GM19438 (cell line): ENCODE measurements around the gene PRKCH.

Experiments used
- ATAC-seq: cut with Tn5 transposase; IDR thresholded peaks from one replicate; pipeline ENCODE4 v1.9.1; 2021; ENCODE audit warnings: low read depth; ENCODE audit not compliant: unreplicated experiment

PRKCH gene

DNA sequence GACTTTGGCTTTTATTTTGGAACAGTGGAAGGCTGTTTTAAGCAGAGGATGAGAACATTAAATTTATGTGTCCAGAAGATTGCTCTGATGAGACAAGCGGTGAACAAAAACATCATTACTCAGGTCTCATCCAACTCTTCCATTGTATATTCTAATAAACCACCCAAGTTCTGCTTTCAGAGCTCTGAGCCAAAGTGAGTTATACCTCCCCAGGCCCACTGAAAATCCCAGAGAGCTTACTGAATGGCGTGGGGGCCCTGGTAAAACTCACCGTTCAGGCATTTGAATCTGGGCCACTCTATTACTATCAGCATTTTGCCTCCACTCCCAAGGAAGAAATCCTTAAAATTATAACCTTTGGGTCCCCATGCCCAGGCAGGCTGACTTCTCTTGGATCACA is 251.9 kb downstream of the PRKCH start:
- no peak for ATAC-seq

DNA sequence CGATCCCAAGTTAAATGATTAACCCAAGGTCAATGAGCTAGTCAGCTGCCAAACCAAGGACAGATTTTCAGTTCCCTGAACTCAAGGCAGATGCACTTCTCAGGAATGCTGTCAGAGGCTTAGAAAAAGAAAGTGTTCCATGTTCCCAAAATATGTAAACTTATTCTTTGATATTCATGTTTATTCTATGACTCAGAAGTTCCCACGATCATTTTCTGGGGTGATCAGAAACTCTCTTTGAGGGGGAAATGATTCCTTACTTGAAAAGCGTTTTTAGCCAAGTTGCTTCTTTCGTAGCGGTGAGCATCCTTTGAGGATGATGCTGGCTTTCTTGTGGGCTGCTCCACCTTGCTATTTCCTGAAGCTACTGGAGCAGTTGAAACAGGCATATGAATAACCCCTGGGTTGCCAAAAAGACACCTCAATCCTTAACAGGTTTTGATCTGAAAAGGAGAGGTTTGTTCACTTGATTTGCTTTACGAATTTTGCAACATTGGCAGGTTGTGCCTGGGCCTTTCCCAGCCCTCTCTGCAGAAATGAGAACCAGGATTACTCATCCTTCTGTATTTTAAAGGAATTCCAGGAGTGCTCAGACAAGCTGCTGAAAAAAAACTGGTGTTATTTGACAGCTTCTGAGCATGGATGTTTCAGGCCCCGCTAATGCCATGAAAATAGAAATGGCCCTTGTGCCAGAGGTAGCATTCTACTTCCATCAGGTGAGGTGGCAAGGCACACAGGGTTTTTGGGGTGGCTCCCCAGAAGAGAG is 252.6 kb downstream of the PRKCH start:
- no peak for ATAC-seq

DNA sequence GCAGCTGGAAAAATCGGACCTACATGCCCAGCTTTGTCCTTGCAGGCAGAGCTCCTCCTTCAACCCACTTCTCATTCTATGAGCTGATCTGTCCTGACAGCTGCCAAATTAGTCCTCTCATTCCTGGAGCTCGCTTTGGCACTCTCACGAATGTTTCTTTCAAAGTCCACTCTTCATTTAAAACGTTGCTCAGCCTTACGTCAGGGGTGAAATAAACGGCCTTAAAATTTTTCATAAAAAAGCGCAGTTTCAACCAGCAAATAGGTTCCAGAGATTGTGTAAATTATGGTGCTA is 253.1 kb downstream of the PRKCH start:
- no peak for ATAC-seq

DNA sequence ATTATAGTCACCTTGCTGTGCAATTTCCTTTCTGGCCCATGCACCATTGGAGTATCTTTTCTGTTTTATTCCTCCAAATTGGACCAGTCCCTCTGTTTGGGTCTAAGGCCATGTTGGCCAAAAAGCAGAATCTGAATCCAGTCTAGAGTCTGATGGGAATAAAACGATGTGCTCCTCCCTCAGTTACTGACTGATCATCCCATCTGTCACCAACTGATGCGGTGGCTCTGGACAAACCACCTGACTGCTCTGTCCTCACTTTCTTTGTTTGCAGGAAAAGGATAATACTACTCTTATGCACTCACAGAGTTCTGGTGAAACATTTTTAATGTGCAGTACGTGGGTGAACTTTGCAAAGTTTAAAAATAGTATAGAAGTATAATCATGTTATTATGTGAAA is 253.7 kb downstream of the PRKCH start:
- no peak for ATAC-seq

DNA sequence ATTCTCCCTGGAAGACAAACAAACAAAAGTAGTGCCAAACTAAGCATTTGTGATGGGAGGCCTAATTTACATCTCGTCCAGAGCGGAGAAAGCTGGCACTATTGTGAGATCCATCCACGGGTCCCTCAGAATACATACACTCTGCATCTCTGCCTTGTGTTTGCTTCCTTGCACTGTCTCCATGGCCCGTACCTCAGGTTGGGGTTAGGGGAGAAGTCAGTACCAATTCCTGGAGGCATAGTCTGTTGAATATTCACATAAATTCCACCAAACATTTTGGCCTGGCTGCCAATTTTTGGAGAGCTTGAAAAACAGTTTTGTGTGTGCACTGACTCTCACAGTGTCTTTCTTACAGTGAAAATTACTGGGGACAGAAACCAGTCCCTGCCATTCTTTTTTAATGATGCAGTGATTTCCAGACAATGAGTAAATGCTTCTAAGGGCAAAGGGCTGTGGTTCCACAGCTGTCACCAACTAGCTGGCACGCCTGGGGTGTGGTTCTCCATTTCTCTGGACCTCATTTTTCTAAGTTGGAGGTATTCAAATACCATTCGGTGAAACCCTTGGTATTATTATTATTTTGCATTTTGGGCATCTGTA is 254.3 kb downstream of the PRKCH start:
- no peak for ATAC-seq

DNA sequence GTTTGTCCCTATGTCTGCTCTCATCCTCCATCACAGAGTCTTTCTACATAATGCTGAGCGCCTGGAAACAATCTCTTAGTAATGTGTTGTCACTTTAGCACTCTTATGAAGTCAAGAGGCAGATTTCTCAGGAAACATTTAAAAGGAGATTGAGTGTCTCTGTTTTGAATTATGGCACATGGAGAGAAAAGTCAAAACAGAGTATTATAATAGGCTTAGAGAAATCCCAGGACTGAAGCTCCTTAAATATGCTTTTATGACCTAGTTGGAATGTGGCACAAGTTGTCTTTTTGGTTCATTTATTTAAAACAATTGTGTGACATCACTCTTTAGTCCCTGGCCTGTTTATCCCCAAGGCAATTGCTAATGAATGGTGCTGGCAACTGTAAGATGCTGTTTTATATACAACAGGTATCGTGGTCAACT is 256.1 kb downstream of the PRKCH start:
- ATAC-seq, result no peak

DNA sequence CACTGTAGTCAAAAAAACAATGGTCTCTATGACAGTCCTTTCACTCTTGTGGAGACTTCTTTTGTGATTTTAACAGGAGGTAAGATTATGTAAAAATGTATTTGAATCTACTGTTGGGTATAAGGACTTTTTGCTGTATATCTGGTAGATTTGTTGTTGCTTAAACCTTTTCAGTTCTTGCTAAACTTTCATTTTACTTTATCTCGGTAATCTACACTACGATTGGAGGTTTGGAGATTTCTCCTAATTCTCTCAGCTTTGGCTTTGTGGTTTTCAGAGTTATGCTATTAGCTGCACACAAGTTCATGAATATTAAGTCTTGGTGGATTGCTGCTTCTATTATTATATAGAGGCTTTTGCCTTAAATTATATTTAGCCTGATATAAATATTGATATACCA is 257.4 kb downstream of the PRKCH start:
- no peak for ATAC-seq

DNA sequence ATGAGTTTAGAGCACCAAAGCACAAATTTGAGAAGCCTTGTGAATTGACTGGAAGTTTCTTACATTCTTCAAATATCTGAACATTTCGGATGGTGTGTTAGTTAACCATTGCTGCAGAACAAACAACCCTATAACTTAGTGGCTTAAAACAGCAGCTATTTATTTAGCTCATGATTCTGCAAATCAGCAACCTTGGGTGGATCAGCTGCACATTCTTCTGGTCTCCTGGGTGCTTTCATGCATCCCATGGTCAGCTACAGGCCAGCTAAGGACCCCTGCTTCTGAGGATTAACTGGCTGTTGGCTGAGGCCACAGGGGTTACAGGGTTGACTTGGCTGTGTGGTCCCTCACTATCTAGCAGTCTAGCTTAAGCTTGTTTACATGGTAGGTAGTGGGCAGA is 260.0 kb downstream of the PRKCH start:
- no peak for ATAC-seq

DNA sequence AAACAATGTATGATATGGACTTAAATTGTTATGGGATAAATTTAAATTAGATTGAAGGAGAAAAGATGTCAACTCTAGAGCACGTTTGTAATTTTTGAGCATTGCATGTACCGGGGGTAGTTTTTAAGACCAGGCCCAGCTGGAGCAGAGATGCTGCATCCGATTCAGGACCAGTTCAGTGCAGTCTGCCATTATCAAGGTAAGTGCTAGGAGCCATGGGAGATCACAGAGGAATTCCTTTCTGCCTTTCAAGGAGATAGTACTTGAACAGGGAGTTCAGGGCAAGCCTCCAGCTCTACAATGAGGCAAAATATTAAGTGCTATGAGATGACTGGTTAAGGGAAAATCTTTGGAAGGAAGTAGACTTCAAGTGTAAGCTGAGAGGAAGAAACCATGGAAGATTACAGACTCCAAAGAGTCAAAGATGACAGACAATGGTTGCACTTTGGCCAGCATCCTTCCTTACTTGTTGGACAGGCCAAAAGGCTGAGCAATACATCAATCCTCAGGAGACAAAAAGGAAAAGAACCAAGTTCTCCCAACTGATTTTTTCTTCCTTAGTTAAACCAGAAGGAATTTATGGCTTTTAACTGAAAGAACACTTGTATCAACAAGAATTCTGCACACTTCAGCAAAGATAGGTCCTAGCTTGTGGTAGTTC is 260.7 kb downstream of the PRKCH start:
- no peak for ATAC-seq

DNA sequence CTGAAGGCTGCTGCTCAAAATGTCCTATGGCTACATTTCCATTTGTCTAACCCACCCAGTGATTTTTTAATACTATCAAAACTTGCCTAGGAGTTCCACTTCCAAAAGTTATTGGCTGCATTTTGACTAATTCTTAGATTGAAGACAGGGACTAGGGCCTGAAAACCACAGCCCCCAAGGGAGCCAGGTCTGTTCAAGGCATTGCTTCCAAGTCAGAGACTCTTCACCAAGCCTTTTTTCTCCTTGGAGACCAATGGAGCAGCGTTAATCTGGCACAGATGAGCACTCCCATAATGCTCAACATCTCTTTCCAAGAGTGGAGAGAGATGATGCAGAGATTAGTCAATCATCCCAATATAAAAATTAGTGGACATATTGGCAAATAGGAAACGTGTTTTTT is 261.4 kb downstream of the PRKCH start:
- no peak for ATAC-seq

DNA sequence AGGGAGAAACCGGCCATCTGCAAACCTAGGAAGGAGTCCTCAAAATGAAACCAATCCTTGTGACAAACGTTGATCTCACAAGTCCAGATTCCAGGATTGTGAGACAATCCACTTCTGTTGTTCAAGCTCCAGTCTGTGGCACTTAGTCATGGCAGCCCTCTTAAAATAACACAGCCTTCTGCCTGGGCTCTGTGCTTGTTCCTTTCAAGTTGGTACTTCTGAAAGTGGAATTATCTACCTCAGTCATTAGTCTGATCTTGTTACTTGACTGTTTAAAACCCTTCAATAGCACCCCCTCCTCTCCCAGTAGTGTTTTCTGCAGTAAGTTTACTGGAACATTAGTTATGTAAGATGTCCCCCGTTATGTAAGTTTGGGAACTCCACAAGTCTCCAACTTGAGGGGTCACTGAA is 263.0 kb downstream of the PRKCH start:
- no peak for ATAC-seq

DNA sequence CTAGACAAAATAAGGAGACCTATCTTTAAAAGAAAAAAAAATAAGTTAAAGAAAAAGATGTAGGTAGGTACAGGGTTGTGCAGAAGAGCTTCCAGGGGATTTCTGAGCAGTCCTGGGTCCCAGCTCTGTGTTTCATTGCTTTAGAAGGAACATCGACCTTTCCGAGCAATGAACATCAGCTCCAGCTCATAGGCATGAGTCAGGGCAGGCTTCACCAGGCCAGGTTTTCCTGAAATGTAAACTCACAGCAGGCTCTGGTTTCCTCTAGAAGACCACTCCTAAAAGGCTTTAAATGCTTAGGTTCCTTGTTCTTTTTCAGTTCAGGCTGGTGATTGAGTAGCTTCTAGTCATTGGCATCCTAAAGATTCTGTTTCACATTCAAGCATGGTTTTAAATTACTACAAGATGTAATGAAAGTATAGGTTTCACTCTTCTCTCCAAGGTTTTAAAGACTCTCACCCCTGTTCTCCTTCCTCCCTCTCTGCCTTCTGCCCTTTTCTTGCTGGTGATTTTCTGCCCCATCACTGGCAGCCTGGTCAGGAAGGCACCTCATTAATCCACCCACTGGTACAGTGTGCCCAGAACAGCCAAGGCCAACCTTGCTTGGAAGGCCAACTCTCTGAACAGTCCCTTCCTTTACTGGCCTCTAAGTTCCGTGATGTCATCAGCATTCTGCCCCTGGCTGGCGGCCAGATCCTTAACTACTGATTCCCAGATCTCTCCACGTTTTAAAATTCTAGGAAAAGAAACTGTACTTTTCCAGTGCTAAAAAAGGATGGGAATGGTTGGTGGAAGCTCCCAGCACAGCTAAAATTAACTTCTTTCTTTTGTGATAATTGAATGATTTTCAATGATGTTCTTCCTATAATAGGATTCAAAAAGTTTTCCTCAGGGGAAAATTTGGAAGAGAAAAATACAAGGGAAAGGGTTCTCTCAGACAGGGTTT is 264.5 kb downstream of the PRKCH start:
- no peak for ATAC-seq

DNA sequence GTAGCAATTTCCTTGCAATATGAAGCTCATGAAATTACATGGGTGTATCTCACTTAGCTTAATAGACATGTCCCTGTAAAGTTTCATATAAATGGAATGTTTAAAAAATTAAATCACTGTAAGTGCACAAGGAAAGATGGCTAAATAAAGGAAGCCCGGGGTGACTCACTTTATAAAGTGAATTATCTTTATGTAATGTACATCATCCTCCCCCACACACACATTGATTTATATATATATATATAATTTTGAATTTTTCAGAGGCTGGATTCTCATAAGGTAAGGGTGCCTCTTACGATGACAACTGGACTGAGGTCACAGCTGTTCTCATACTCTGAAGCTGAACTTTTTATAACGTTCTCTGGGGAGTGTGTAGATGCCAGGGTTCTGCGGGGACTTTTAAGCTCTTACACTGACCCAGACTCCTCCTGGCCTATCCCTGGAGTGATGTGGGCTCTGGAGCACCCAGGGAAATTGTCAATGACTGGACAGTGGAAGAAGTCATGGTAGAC is 265.2 kb downstream of the PRKCH start:
- no peak for ATAC-seq

DNA sequence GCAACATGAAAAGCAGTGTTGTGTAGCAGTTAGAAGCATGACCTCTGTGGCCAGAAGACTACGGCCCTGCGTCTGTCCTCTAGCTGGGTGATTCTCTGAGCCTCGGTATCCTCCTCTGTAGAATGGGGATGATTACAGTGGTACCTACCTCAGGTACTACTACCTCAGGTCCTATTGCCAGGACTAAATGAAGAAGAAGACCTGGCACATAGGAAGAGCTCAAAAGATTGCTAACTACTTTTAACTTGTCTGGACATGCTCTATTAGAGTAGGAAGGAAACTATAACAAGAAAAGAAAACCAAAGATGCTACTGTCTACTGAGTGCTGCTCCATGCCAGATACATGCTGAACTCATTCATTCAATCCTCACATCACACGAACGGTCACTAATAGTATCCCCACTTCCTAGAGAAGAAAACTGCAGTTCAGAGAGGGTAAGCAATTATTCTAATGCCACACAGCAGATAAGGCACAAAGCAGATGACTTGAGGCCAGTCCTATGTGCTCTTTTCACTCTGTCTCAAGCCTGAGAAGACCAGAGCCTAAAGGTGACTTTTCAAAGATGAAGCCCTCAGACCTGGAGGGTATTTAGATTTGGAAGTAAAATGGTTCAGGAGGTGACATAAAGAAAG is 265.8 kb downstream of the PRKCH start:
- ATAC-seq, result no peak

DNA sequence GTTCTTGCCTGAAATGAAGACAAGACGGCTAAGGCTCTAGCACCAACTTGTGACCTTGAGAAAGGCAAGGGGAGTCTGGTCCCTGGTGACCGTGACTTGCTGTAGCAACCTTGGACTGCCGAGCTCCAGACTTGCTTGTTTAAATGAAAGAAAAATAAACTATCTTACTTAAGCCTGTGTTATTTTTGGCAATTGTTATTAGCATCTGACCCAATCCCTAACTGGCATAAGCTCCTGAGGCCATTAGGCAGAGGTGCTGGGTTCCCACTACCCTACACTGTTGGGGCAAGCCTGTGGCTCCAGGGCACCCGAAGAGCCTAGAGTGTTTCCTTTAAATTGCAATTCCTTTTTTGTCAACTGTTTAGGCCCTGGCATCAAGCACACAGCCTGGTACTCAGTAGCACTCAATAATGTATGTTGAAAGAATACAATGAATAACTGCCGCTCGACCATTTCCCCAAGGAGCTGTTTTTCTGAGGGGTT is 267.1 kb downstream of the PRKCH start:
- ATAC-seq, result no peak

DNA sequence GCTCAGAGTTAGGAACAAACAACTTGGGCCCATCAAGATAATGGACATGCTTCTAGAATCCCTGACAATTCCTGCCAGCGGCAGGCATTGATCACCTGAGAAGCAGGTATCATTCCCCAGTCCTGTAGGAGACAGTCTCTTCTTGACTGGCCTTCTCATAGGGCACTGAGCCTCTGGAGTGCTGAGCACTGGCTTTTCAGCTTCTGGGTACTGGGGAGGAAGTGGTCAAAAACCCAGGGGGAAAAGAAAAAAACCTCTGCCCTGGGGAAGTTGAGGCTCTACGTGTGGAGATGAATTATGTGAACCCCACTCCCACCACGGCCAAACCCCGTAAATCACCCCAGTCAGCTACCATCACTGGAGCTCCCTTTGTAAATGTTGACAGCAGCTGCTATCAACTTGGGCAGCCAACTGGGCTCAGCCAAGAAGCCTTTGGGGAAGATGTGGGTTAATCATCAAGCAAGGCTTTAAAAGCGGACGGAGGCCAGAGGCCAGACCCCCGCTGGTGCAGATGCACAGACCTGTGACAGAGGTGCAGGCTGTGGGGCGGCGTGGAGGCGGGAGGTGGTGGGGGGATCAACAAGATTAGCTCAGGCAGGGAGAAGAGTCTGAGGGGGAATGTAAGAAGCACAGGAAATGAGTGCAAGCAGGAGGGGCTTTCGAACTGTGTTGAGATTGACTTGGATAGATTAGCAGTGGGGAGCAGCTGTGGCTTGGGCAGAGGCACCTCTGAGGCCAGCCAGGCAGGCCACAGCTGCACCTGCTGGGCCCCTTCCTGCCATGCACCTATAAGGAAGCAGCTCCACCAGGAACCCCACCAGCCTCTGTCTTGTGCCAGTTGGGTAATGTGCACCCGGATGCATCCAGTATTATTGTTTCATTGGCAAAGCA is 268.6 kb downstream of the PRKCH start:
- ATAC-seq, result no peak

DNA sequence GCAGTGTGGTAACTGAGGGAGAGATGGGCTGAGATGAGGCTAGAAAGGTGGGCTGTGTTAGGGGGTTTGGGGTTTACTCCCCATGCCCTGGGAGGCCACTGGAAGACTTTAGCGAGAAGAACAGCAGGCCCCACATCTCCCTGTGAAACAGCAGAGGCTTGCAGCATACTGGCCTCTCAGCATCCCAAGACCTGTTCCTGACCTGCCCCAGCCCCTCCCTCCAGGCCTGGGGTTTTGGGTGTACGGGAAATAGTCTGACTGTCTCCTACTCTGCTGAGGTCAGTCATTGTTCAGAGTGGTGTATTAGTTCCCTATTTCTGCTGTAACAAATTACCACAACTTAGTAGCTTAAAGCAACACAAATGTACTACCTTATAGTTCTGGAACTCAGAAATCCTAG is 270.5 kb downstream of the PRKCH start:
- no peak for ATAC-seq

DNA sequence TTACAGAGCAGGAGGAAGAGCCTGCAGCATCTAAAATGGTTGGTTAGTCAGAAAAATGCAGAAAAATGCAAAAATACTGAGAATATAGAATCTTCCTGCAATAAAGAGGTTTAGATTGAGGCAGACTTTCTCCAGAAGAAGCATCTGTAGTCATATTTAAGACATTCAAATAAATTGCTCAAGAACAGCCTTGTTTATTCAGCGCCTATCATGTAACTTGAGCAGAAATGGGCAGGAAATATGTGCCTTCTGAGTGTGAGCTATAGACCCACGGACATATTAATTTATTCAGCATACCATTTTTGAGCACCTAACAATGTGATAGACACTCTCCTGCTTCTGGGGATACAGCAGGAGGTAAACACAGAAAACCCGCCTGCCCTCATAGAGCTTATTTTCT is 272.0 kb downstream of the PRKCH start:
- ATAC-seq, result no peak

DNA sequence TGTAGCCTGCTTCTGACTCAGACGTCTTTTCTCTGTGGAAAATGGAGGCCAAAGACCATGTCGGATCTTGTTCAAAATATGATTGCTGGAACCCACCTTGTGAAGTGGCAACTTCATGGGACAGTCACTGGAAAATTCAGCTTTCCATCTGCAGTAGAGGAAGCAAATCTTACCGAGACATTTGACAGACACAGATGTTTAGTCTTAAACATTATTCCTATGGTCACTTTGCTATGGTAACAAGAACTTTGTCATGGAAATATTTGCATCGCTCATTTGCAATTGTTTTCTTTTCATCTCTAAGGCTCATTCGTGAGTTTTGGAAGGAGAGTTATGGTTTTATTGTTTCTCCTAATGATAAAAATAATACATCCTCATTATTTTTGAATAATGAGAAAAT is 275.6 kb downstream of the PRKCH start:
- no peak for ATAC-seq
